GM19351 (cell line): Measurements from ENCODE around the gene GPC6.

Source experiments
- ATAC-seq: cut with Tn5 transposase; IDR thresholded peaks from one replicate; pipeline ENCODE4 v1.9.1; 2021; ENCODE audit warnings: mild to moderate bottlenecking, moderate library complexity; ENCODE audit not compliant: unreplicated experiment

GPC6 gene

GRCh38 chr13:93953841-93954240 lies 727.2 kb downstream of the GPC6 start:
- ATAC-seq, result no peak

GRCh38 chr13:93955904-93956303 lies 729.3 kb downstream of the GPC6 start:
- ATAC-seq, result no peak

- ATAC-seq, result no peak
These were observed 729.8 kb downstream of the GPC6 start for GRCh38 chr13:93956426-93956825.

GRCh38 chr13:93957371-93957770 lies 730.8 kb downstream of the GPC6 start:
- ATAC-seq, result no peak

DNA sequence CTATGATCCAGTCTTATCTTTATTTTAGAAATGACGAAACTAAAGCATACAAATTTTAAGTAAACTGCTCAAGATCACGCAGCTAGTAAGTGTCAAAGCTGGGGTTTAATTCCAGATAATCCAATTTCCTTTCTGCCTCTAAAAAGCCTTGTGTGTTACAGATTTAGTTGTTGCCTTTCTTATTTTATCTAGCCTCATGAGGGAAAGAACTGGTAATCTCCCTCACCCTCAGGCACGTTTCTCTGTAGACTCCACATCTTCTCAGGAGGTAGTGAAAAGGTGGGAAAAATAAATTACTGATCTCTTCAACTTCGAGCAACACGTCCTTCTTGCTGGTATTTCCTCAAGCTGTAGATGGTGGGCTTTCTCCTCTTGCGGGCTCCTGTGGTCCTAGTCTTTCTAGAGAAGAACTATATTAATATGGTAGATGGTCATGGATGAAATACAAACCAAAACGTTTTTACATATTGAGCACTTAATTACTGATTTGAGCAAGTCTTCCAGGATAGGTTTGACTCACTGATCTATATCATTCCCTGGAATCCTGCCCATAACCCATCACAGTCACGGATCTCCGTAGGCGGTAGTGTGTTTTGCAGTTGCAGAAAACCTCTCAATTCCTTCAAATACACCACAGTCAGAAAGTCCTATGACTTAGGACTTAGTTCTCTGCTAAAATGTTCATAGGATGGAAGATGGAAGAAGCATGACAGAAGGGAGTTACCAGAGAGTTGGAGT lies 733.4 kb downstream of the GPC6 start:
- ATAC-seq, result no peak

DNA sequence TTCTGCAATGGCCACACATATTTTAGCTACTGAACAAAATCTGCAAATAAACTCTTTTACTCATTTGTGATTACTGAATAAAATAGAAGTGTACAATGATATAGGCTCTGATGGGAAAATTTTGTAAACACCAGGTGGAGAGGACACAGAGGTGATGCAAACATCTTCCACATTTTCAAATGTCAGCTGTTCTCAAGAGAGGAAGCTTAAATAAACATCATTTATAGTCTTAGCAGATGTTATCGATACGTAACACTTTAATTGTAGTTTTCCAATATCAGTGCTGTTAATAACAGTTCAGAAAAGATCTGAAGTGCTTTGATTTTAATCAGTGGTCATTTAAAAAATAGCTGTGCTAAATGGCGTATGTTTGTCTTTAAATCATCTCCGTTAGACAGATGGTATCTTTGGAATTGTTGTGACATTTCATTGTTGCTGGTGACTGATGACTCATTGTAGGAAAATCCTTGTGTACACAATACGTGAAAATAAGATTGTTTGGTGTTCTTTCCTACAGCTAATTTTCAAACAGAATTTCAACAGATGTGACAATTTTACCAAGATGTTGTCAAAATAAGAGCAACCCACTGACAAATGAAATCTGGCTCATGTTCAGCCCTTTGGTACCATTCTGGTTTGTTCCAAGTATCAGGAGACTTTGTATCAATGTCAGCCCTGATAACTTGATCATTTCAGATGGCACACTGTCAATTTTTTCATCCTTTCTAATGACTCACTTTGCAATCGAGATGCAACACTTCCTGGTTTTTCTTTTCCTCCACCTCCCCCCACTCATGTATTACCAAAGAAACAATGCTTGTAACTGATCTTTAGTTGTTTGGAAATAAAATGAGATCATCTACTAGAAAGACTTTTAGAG lies 736.9 kb downstream of the GPC6 start:
- no peak for ATAC-seq

- ATAC-seq, result no peak
These were observed 737.5 kb downstream of the GPC6 start for GRCh38 chr13:93964146-93964512.

DNA sequence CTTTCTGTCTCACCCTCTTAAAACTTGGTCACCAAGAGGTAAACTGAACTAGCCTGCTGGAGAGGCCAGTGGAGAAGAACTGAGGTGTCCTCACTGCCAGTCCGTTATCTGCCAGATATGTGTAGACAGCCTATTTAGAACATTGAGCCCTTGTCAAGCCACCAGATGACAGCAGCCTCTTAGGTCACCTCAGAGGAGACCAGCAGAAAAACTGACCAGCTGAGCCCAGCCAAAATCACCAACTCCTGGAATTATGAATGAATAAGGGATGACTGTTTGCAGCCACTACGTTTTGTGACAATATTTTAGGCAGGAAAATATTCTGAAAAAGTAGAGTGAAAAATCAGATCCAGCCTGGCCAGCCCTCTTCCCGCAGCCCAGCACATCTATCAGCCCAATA lies 739.0 kb downstream of the GPC6 start:
- ATAC-seq, result no peak

DNA sequence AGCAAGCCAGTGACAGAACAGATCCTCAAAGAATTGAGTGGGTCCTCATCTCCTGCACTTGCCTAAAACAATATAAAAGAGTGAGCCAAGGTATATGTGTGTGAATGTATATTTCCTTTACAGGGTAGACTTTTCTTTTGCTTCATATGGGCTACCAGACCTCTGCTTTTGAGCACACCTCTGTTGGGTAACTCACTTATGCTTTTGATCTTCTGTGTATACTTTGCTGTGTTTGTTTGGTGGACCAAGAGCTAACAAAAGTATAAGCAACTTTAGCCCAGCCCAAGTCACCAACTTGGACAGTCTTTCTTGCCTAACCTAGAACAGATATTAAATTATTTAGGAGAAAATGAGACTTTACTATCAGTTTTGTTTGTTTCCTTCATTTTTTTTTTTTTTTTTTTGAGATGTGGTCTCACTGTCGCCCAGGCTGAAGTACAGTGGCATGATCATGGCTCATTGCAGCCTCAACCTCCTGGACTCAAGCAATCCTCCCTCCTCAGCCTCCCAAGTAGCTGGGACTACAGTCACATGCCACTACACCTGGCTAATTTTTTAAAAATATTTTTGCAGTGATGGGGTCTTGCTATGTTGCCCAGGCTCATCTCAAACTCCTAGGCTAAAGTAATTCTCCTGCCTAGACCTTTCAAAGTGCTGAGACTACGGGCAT lies 739.8 kb downstream of the GPC6 start:
- ATAC-seq, result no peak

DNA sequence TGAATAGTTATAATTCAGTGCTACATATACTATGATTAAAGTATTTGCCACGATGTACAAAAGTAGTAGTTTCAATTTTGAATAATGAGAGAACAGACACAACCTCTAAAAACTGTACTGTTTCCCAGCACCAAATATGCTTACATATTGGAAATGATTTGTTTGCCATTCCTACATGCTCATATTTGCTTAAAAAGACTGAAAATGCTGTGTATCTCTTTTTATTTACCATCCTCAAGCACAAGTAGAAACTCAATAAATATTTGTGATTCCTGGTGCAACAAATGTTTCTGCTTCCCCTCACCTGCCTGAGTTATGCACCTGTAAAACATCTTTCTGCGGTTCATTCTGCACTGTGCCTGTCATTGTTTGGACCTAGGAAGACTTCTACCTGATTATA lies 740.7 kb downstream of the GPC6 start:
- no peak for ATAC-seq

DNA sequence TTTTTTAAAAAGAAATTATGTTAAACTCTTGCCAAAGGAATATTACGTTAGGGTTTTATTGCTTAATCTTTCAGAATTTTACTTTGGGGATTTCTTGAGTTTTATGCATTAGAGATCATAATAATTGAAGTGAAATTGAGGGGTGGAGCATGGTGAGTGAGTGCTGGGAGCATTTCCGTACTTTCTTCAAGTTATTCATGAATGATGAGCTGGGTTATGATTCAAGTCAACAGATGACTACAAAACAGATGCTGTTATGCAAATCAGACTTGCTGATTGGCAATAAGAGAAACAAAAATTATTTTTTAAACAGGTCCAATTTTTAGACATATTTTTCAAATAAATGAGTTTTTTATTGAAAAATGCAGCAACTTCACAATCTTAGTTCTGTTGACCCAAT lies 748.6 kb downstream of the GPC6 start:
- ATAC-seq, result no peak

DNA sequence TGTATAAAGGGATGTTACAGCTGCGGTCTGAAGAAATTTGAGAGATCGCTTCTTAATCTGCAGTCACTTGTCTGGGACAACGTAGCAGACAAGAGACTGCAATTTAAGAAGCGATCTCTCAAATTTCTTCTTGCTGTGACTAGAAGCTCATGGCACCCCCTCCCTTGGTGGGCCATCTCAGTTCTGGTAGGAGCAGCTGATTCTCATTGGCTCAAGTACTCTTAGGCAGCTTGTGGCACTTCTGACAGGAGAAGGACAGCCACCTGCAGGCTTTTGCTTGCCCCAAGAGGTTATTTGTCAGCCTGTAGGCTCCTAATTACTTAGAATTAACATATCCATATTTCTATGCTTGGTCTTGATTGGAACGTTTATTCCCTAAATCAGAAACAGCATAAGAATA lies 749.9 kb downstream of the GPC6 start:
- ATAC-seq, result no peak

DNA sequence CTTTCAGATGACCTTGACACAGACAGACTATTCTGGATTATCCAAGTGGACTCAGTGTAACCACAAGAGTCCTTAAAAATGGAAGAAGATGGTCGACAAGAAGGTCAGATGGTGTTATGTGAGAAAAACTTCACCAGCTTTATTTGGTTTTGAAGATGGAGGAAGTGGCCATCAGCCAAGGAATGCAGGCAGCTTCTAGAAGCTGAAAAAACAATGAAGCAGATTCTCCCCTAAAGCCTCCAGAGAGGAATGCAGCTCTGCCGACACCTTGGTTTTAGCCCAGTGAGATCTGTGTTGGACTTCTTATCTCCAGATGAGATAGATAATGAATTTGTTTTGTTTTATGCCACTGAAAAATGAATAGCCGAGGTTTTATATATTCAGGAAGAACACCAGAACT lies 751.4 kb downstream of the GPC6 start:
- no peak for ATAC-seq

DNA sequence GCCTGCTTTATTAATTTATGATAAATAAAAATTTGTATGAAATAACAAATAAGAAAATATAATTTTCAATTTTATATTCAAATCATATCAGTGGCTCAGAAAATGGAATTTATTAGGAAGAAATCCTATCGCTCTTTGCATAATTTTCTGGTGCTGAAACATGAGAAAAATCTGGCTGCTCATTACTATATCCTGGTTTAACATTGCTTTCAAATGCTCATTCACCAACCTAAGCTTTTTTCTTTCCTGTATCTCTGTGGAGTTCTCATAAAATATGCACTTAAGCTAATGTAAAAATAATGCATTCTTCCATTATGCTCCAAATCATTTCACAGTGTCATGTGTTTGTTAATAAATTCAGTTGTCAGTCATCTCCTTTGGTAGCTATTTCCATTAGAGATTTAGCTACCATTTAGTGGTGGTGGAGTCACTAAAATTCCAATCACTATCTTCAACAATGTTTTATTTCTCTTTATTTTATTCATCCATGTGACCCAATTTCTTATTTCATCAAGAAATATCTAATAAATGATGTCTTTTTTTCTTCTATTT lies 754.9 kb downstream of the GPC6 start:
- no peak for ATAC-seq

DNA sequence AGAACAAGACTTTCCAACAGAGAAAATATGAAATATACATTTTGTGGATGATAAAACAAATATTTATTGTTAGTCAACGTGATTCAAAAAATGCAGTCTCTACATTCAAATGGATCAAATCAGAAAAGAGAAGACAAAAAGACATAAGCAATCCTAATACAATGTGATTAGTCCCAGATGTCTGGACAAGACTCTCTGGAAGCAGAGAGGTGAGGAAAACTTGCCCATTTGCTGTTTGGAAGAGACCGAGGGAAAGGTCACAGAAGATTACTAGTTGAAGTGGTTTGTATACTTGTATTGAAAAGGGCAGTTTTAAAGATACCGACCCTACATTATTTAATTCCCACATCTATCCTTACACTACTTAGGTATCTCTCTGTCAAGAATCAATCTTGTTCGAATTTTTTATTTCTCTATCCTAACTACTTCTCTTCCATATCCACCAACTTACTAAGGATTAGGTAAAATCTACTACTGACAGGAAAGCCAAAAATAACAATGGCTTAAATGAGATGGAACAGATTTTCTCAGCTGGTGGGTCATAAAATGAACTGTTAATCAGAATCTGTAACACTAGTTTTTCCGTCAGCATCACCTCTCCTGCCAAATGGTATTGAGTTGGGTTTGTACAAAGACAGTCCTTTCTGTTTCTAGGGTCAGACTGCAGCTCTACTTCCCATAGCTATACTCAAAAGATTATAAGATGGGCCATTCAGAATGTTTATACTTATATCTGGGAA lies 755.7 kb downstream of the GPC6 start:
- ATAC-seq, result no peak

DNA sequence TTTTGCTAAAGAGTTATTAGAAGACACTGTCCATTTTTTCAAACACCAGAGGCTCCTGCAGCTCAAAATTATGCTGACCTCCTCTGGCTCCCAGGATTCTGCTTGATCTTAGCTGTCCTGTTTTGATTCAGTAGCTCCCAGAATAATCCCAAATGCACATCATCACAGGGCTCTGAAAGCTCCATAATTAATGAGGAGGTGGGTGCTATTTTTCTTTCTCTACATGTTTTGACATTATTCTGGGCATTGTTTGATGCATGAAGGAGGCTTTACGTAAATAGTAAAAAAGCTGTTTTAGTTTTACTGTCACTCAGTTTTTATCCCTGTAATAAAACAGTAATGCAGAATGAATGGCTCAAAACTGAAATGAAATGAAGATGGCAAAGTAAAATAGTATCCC lies 757.4 kb downstream of the GPC6 start:
- ATAC-seq, result no peak

DNA sequence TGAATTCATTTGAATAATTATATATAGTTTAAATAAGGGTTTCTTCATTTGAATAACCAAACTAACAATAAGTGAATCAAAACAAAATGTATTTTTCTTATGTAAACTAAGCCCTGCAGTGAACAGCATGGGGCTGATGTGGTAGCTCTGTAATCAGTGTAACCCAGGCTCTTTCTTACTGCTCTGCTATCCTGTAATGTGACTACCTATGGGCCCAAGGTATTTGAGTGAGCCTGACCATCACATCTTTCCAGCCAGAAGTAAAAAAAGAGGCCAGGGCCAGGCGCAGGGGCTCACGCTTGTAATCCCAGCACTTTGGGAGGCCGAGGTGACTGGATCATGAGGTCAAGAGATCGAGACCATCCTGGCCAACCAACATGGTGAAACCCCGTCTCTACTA lies 758.3 kb downstream of the GPC6 start:
- no peak for ATAC-seq

DNA sequence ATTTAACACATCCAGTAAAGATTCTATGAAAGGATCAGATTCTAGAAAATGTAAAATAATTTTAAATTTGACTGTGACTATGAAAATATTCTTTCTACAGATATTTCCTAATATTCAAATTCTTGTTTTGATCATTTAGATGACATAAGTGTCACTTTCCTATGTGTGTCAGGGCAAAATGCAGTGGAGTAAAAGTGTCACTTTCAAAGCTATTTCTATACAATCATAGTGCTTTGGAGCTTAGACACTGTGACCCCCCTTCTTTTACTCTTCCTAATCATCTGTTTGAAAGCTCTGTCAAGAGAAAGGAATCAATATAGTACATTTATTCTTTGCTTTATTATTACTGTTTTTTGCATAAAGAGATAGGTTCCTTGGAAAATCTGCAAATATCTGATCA lies 760.9 kb downstream of the GPC6 start:
- ATAC-seq, result no peak

- ATAC-seq, result no peak
These were observed 765.0 kb downstream of the GPC6 start for GRCh38 chr13:93991569-93991968.

DNA sequence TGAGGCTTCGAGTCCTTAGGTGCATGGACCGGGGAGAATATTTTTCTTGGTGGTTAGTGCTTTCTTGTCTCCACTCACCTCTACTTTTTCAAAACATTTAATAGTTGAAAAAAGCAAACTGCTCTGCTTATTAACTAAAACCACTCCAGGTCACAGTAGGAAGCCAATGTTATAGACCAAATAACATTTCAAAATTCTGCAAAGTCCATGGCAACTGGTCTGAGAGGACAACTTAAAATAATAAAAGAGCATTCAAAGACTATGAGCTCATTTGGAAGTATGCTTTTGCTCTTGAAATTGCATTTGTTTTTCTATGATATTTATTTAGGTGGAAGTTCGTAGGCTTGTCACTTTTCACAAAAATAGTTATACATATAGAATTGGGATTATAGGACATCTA lies 769.9 kb downstream of the GPC6 start:
- ATAC-seq, result no peak

GRCh38 chr13:94006296-94006695 lies 779.7 kb downstream of the GPC6 start:
- ATAC-seq, result no peak
